ENCODE results near the gene PSMA6.

GRCh38 chr14:35277179-35277578 lies 15.0 kb upstream of the PSMA6 start:
- TF ChIP-seq CTCF (IDR thresholded peaks at IDR 0.05) (no peak), POLR2A (IDR thresholded peaks at IDR 0.05) (no peak)

Data from body of pancreas (tissue), 4 donors.